GM20000 (cell line): Measurements from ENCODE around the gene HERPUD1.
A peak's percentile ranks its signal among the peaks of the same experiment; 100 is the strongest.
"Not testable (repeated sequence)": the region's sequence is repeated elsewhere in the genome, so short reads cannot be mapped to it uniquely, and the experiment has no call there.

Experiments
- DNase-seq: peaks from one replicate; pipeline ENCODE4 v3.0.0; 2012; ENCODE audit warnings: low spot score
- CTCF ChIP-seq: IDR thresholded peaks from 2 replicates; pipeline ENCODE4 v1.5.1; 2012; ENCODE audit warnings: mild to moderate bottlenecking, control low read depth; ENCODE audit errors: extremely low read depth, missing control alignments

The HERPUD1 gene

GRCh38 chr16:56931892-56932720 lies at the start of gene HERPUD1:
HERPUD1 (plus strand) TSS chr16:56932142; CDS start chr16:56932245, 103 bp downstream.
- TF ChIP-seq CTCF: no peak

GRCh38 chr16:56883586-56883985 lies 48.4 kb upstream of the HERPUD1 start:
- DNase-seq: no peak
- TF ChIP-seq CTCF: no peak

More at GRCh38 chr16:56931892-56932720, at the start of gene HERPUD1:
- peak; percentile 98 for DNase-seq

- no peak for DNase-seq
- TF ChIP-seq CTCF: no peak
Observed at GRCh38 chr16:56884026-56884582, 47.8 kb upstream of the HERPUD1 start.

- DNase-seq: not testable (repeated sequence)
Observed at GRCh38 chr16:56884929-56885328, 47.0 kb upstream of the HERPUD1 start.

GRCh38 chr16:56885446-56886162 lies 46.3 kb upstream of the HERPUD1 start:
- DNase-seq: no peak
- TF ChIP-seq CTCF: no peak

- no peak for TF ChIP-seq CTCF
- DNase-seq: no peak
Observed at GRCh38 chr16:56886296-56886695, 45.6 kb upstream of the HERPUD1 start.

GRCh38 chr16:56886826-56887225 lies 45.1 kb upstream of the HERPUD1 start:
- DNase-seq: no peak
- no peak for TF ChIP-seq CTCF
